ENCODE measurements around the gene KRT15. TPM values are rescaled to one million over a fixed set of nuclear protein-coding genes. Genes with fewer than 3 reads are reported as not detected.

The KRT15 gene
- total RNA-seq (2021), result 0.34 to 0.55 TPM (median 0.37 TPM) in 3 replicates
- percentile 11 among the genes with signal in this experiment for Bru-seq, nascent RNA
- long read RNA-seq, experiment 1, result 0 reads
- long read RNA-seq, experiment 2, result 0 reads
- long read RNA-seq, experiment 3, result 0 reads

DNA sequence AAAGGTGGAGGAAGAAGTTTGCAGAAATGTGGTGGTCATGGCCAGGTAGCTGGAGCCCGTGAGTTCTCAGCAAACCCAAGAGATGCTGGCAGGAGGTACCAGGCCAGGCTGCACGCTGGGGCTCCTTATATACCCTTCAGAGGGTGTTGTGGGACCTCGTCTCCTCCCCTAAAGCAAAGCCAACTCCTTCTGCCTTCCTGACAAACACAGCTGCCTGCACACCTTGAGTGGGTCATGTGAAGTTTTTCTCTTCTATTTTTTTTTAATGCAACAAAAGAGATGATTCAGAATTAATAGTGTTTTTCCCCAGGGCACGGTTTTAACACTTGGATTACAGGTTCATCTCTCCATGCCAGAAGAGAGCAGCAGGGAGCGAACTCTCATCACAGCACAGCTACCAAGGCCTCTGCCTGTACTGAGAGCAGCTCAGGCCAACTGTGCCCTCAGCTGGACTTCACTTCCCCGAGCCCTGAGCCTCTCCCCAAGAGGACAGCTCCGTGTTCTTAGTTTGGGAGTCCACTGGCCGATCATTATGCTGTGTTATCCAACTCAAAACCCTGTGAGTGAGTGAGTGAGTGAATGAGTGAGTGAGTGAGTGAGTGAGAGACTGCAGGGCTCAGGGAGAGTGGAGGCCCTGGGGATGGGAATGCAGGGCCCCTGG lies at the start of gene KRT15:
Gene KRT15 (minus strand): TSS at position 102 of the 661 bp plus-strand sequence. CDS start 63 bp downstream, at position 39.
- Mint-ChIP-seq H3K27ac (peak within 1 kb of the TSS; percentile 57; the same call in 1 of the 2 replicates), H3K4me3 (no peak within 1 kb of the TSS), H3K4me1 (peaks cover 21% of the 10 kb centered on the region), H3K27me3 (ENCODE audit: low read depth) (no peaks in the 10 kb centered on the region), H3K36me3 (peaks cover 10% of the 10 kb centered on the region), H3K9me3 (no peaks in the 10 kb centered on the region)
- TF ChIP-seq ZNF281 (CRISPR knock-in tag; IDR thresholded peaks at IDR 0.05) (no peak), TCF7 (CRISPR knock-in tag; IDR thresholded peaks at IDR 0.05; ENCODE audit: low read depth) (no peak), RORB (CRISPR knock-in tag; IDR thresholded peaks at IDR 0.05) (no peak), ZNF671 (CRISPR knock-in tag; IDR thresholded peaks at IDR 0.05) (no peak), ETV6 (CRISPR knock-in tag; IDR thresholded peaks at IDR 0.05) (no peak), NFYB (CRISPR knock-in tag; conservative IDR thresholded peaks at IDR 0.05; ENCODE audit: low read depth) (no peak), MLX (CRISPR knock-in tag; IDR thresholded peaks at IDR 0.05) (no peak), ZMAT4 (CRISPR knock-in tag; IDR thresholded peaks at IDR 0.05) (no peak), MYBL2 (CRISPR knock-in tag; IDR thresholded peaks at IDR 0.05) (no peak), SMAD3 (CRISPR knock-in tag; IDR thresholded peaks at IDR 0.05; ENCODE audit: borderline replicate concordance) (no peak), JAZF1 (CRISPR knock-in tag; IDR thresholded peaks at IDR 0.05) (no peak), ELF4 (CRISPR knock-in tag; IDR thresholded peaks at IDR 0.05; ENCODE audit: low read depth) (no peak), ZNF416 (CRISPR knock-in tag; IDR thresholded peaks at IDR 0.05) (no peak)
- TF ChIP-seq, protein P1, sequence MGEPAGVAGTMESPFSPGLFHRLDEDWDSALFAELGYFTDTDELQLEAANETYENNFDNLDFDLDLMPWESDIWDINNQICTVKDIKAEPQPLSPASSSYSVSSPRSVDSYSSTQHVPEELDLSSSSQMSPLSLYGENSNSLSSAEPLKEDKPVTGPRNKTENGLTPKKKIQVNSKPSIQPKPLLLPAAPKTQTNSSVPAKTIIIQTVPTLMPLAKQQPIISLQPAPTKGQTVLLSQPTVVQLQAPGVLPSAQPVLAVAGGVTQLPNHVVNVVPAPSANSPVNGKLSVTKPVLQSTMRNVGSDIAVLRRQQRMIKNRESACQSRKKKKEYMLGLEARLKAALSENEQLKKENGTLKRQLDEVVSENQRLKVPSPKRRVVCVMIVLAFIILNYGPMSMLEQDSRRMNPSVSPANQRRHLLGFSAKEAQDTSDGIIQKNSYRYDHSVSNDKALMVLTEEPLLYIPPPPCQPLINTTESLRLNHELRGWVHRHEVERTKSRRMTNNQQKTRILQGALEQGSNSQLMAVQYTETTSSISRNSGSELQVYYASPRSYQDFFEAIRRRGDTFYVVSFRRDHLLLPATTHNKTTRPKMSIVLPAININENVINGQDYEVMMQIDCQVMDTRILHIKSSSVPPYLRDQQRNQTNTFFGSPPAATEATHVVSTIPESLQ (CRISPR knock-in tag; IDR thresholded peaks at IDR 0.05), result no peak
- TF ChIP-seq, protein P2, sequence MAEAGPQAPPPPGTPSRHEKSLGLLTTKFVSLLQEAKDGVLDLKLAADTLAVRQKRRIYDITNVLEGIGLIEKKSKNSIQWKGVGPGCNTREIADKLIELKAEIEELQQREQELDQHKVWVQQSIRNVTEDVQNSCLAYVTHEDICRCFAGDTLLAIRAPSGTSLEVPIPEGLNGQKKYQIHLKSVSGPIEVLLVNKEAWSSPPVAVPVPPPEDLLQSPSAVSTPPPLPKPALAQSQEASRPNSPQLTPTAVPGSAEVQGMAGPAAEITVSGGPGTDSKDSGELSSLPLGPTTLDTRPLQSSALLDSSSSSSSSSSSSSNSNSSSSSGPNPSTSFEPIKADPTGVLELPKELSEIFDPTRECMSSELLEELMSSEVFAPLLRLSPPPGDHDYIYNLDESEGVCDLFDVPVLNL (CRISPR knock-in tag; IDR thresholded peaks at IDR 0.05; ENCODE audit: borderline replicate concordance, low read depth), result no peak
- TF ChIP-seq, protein P3, sequence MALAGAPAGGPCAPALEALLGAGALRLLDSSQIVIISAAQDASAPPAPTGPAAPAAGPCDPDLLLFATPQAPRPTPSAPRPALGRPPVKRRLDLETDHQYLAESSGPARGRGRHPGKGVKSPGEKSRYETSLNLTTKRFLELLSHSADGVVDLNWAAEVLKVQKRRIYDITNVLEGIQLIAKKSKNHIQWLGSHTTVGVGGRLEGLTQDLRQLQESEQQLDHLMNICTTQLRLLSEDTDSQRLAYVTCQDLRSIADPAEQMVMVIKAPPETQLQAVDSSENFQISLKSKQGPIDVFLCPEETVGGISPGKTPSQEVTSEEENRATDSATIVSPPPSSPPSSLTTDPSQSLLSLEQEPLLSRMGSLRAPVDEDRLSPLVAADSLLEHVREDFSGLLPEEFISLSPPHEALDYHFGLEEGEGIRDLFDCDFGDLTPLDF (CRISPR knock-in tag; IDR thresholded peaks at IDR 0.05), result no peak
- TF ChIP-seq, protein P4, sequence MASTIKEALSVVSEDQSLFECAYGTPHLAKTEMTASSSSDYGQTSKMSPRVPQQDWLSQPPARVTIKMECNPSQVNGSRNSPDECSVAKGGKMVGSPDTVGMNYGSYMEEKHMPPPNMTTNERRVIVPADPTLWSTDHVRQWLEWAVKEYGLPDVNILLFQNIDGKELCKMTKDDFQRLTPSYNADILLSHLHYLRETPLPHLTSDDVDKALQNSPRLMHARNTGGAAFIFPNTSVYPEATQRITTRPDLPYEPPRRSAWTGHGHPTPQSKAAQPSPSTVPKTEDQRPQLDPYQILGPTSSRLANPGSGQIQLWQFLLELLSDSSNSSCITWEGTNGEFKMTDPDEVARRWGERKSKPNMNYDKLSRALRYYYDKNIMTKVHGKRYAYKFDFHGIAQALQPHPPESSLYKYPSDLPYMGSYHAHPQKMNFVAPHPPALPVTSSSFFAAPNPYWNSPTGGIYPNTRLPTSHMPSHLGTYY (CRISPR knock-in tag; IDR thresholded peaks at IDR 0.05), result no peak
- TF ChIP-seq, protein P5, sequence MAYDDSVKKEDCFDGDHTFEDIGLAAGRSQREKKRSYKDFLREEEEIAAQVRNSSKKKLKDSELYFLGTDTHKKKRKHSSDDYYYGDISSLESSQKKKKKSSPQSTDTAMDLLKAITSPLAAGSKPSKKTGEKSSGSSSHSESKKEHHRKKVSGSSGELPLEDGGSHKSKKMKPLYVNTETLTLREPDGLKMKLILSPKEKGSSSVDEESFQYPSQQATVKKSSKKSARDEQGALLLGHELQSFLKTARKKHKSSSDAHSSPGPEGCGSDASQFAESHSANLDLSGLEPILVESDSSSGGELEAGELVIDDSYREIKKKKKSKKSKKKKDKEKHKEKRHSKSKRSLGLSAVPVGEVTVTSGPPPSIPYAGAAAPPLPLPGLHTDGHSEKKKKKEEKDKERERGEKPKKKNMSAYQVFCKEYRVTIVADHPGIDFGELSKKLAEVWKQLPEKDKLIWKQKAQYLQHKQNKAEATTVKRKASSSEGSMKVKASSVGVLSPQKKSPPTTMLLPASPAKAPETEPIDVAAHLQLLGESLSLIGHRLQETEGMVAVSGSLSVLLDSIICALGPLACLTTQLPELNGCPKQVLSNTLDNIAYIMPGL (CRISPR knock-in tag; IDR thresholded peaks at IDR 0.05), result no peak
- CTCF ChIA-PET, result interaction anchor here (0.6 to 15.4 kb wide), 5 partner anchors 17 to 144 kb away, joined by 3 to 116 read pairs (median 4); no protein-coding TSS in a partner anchor
- DNase-seq (ENCODE audit: low spot score) (no peak), ATAC-seq (no peak)
- POLR2A ChIA-PET, result interaction anchor here (0.6 kb wide), 1 partner anchor 12 kb away, joined by 3 read pairs; no protein-coding TSS in a partner anchor

Data from WTC11 (cell line).